ENCODE data around the gene DRG1.

DNA sequence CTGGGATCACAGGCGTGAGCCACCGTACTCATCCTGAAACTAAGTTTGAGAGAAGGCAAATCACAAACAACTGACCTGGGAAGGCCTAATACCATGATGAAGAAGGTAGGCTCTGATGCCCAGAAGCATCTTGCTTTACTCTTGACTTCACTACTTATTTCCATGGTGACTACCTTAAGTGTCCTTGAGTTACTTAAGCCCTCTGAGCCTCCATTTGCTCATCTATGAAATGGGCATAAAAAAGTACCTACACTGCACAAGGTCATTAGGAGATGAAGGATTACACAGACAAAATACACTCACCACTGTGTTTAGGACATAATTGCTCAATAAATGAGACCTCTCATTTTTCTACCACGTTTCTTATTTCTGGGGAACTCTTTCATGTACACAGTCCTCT is 62.3 kb downstream of the DRG1 start:
- TF ChIP-seq, protein P1, sequence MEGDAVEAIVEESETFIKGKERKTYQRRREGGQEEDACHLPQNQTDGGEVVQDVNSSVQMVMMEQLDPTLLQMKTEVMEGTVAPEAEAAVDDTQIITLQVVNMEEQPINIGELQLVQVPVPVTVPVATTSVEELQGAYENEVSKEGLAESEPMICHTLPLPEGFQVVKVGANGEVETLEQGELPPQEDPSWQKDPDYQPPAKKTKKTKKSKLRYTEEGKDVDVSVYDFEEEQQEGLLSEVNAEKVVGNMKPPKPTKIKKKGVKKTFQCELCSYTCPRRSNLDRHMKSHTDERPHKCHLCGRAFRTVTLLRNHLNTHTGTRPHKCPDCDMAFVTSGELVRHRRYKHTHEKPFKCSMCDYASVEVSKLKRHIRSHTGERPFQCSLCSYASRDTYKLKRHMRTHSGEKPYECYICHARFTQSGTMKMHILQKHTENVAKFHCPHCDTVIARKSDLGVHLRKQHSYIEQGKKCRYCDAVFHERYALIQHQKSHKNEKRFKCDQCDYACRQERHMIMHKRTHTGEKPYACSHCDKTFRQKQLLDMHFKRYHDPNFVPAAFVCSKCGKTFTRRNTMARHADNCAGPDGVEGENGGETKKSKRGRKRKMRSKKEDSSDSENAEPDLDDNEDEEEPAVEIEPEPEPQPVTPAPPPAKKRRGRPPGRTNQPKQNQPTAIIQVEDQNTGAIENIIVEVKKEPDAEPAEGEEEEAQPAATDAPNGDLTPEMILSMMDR (IDR thresholded peaks at IDR 0.05) = no peak
- no peak for TF ChIP-seq SMC3 (IDR thresholded peaks at IDR 0.05)
- no peak for TF ChIP-seq EP300 (IDR thresholded peaks at IDR 0.05)
- no peak for TF ChIP-seq PHF8 (IDR thresholded peaks at IDR 0.05; ENCODE audit: borderline replicate concordance, low read depth)
- no peak for TF ChIP-seq POLR2A (IDR thresholded peaks at IDR 0.05; ENCODE audit: low read length)
- no peak for TF ChIP-seq RFX5 (IDR thresholded peaks at IDR 0.05)

All from A549 (cell line).